Endothelial cell of hepatic sinusoid (primary cell): ENCODE results near the gene FRRS1.
"Not testable (repeated sequence)": the region's sequence is repeated elsewhere in the genome, so short reads cannot be mapped to it uniquely, and the experiment has no call there.

ENCODE experiments used
- in situ Hi-C: cut with HindIII; loops from 2 replicates; pipeline ENCODE4 v1.10.0; 2017; ENCODE audit warnings: low sequenced_read_pairs

The FRRS1 gene

GRCh38 chr1:99768104-99768503 lies 1.7 kb upstream of the FRRS1 start:
- in situ Hi-C loops: no loop called here

- in situ Hi-C loops: no loop called here
Observed at GRCh38 chr1:99764909-99765308, 1.5 kb downstream of the FRRS1 start.

GRCh38 chr1:99764439-99764838 lies 2.0 kb downstream of the FRRS1 start:
- in situ Hi-C loops: no loop called here

- in situ Hi-C loops: no loop called here
Observed at GRCh38 chr1:99763956-99764355, 2.5 kb downstream of the FRRS1 start.

GRCh38 chr1:99761774-99762173 lies 4.7 kb downstream of the FRRS1 start:
- in situ Hi-C loops: no loop called here

GRCh38 chr1:99759518-99760160 lies 6.8 kb downstream of the FRRS1 start:
- in situ Hi-C loops: no loop called here

- in situ Hi-C loops: not testable (repeated sequence)
Observed at GRCh38 chr1:99758686-99759517, 7.5 kb downstream of the FRRS1 start.

GRCh38 chr1:99758073-99758511 lies 8.3 kb downstream of the FRRS1 start:
- in situ Hi-C loops: no loop called here

- in situ Hi-C loops: no loop called here
Observed at GRCh38 chr1:99756598-99756997, 9.8 kb downstream of the FRRS1 start.

GRCh38 chr1:99755664-99756063 lies 10.8 kb downstream of the FRRS1 start:
- in situ Hi-C loops: no loop called here

GRCh38 chr1:99754697-99755096 lies 11.7 kb downstream of the FRRS1 start:
- in situ Hi-C loops: no loop called here

GRCh38 chr1:99754055-99754626 lies 12.3 kb downstream of the FRRS1 start:
- in situ Hi-C loops: no loop called here

GRCh38 chr1:99751877-99752504 lies 14.4 kb downstream of the FRRS1 start:
- in situ Hi-C loops: no loop called here

- in situ Hi-C loops: no loop called here
Observed at GRCh38 chr1:99749504-99750347, 16.7 kb downstream of the FRRS1 start.

- in situ Hi-C loops: no loop called here
Observed at GRCh38 chr1:99748419-99748818, 18.0 kb downstream of the FRRS1 start.

- in situ Hi-C loops: no loop called here
Observed at GRCh38 chr1:99745684-99746083, 20.8 kb downstream of the FRRS1 start.

- in situ Hi-C loops: no loop called here
Observed at GRCh38 chr1:99745061-99745460, 21.4 kb downstream of the FRRS1 start.

- in situ Hi-C loops: no loop called here
Observed at GRCh38 chr1:99740141-99740540, 26.3 kb downstream of the FRRS1 start.

GRCh38 chr1:99738858-99739465 lies 27.5 kb downstream of the FRRS1 start:
- in situ Hi-C loops: no loop called here

GRCh38 chr1:99737016-99737415 lies 29.4 kb downstream of the FRRS1 start:
- in situ Hi-C loops: no loop called here
